HG03460 (cell line): Measurements from ENCODE around the gene ABCC10.
"Not testable (repeated sequence)": the region's sequence is repeated elsewhere in the genome, so short reads cannot be mapped to it uniquely, and the experiment has no call there.

Experiments used
- ATAC-seq: cut with Tn5 transposase; IDR thresholded peaks from one replicate; pipeline ENCODE4 v1.9.1; 2021; ENCODE audit not compliant: unreplicated experiment

ABCC10 gene

GRCh38 chr6:43427406-43428111, at the start of gene ABCC10:
Gene ABCC10, plus strand, starts transcription at chr6:43427541. Its CDS starts 438 bp downstream, at chr6:43427979.
- ATAC-seq, result peak; percentile 92

GRCh38 chr6:43377710-43378229, 49.6 kb upstream of the ABCC10 start:
- ATAC-seq, result no peak

- no peak for ATAC-seq
Measured at GRCh38 chr6:43378631-43379030, 48.7 kb upstream of the ABCC10 start.

- ATAC-seq, result not testable (repeated sequence)
Measured at GRCh38 chr6:43380858-43381257, 46.5 kb upstream of the ABCC10 start.

GRCh38 chr6:43383021-43383667, 44.2 kb upstream of the ABCC10 start:
- no peak for ATAC-seq

- no peak for ATAC-seq
Measured at GRCh38 chr6:43386492-43386891, 40.8 kb upstream of the ABCC10 start.

GRCh38 chr6:43389730-43390295, 37.5 kb upstream of the ABCC10 start:
- ATAC-seq, result no peak

- not testable (repeated sequence) for ATAC-seq
Measured at GRCh38 chr6:43390753-43391439, 36.4 kb upstream of the ABCC10 start.

GRCh38 chr6:43391440-43392031, 35.8 kb upstream of the ABCC10 start:
- ATAC-seq, result no peak

- ATAC-seq, result not testable (repeated sequence)
Measured at GRCh38 chr6:43393133-43393532, 34.2 kb upstream of the ABCC10 start.

- ATAC-seq, result no peak
Measured at GRCh38 chr6:43393602-43394001, 33.7 kb upstream of the ABCC10 start.

- ATAC-seq, result no peak
Measured at GRCh38 chr6:43394982-43395381, 32.4 kb upstream of the ABCC10 start.

- ATAC-seq, result no peak
Measured at GRCh38 chr6:43395776-43396175, 31.6 kb upstream of the ABCC10 start.

- no peak for ATAC-seq
Measured at GRCh38 chr6:43396408-43397149, 30.8 kb upstream of the ABCC10 start.

- ATAC-seq, result no peak
Measured at GRCh38 chr6:43399932-43400487, 27.3 kb upstream of the ABCC10 start.

GRCh38 chr6:43401730-43402129, 25.6 kb upstream of the ABCC10 start:
- ATAC-seq, result no peak

- ATAC-seq, result no peak
Measured at GRCh38 chr6:43402820-43403219, 24.5 kb upstream of the ABCC10 start.

- ATAC-seq, result no peak
Measured at GRCh38 chr6:43405354-43405753, 22.0 kb upstream of the ABCC10 start.

- ATAC-seq, result no peak
Measured at GRCh38 chr6:43407296-43407695, 20.0 kb upstream of the ABCC10 start.

GRCh38 chr6:43408259-43408658, 19.1 kb upstream of the ABCC10 start:
- no peak for ATAC-seq
